H9 (cell line): ENCODE measurements around the gene CAMK1. TPM values are rescaled to one million over a fixed set of nuclear protein-coding genes. Genes with fewer than 3 reads are reported as not detected.
A peak's percentile ranks its signal among the peaks of the same experiment; 100 is the strongest.

ENCODE experiments used
- DNase-seq: peaks from one replicate; pipeline ENCODE4 v3.0.0-alpha.2; 2017
- H2AFZ ChIP-seq: one replicate; pipeline ENCODE4 v1.6.1; 2013; ENCODE audit warnings: mild to moderate bottlenecking, low read length, control low read depth, moderate library complexity
- H2AK5ac ChIP-seq: 2 replicates; pipeline ENCODE4 v1.6.1; 2013; ENCODE audit warnings: low read length, control low read depth, mixed read lengths; ENCODE audit not compliant: insufficient read length
- H2BK120ac ChIP-seq: one replicate; pipeline ENCODE4 v1.6.1; 2013; ENCODE audit warnings: low read depth, mild to moderate bottlenecking, low read length, control low read depth, inconsistent platforms; ENCODE audit not compliant: poor library complexity, severe bottlenecking
- H2BK12ac ChIP-seq: 2 replicates; pipeline ENCODE4 v1.6.1; 2013; ENCODE audit warnings: low read length, control low read depth, mixed read lengths, low read depth; ENCODE audit not compliant: insufficient read length
- H2BK15ac ChIP-seq: 2 replicates; pipeline ENCODE4 v1.6.1; 2013; ENCODE audit warnings: low read depth, low read length, control low read depth
- H2BK20ac ChIP-seq: one replicate; pipeline ENCODE4 v1.6.1; 2013; ENCODE audit warnings: low read depth, mild to moderate bottlenecking, low read length, control low read depth, inconsistent platforms; ENCODE audit not compliant: poor library complexity, severe bottlenecking
- H2BK5ac ChIP-seq: 2 replicates; pipeline ENCODE4 v1.6.1; 2013; ENCODE audit warnings: low read length, control low read depth, mixed read lengths; ENCODE audit not compliant: insufficient read length
- H3K14ac ChIP-seq: 2 replicates; pipeline ENCODE4 v1.6.1; 2013; ENCODE audit warnings: low read length, control low read depth; ENCODE audit not compliant: insufficient read depth
- H3K18ac ChIP-seq: 2 replicates; pipeline ENCODE4 v1.6.1; 2013; ENCODE audit warnings: low read depth, mild to moderate bottlenecking, mixed read lengths, low read length, control low read depth; ENCODE audit not compliant: insufficient read length
- H3K23ac ChIP-seq: 2 replicates; pipeline ENCODE4 v1.6.1; 2013; ENCODE audit warnings: low read length, control low read depth, mixed read lengths, low read depth; ENCODE audit not compliant: insufficient read length
- H3K23me2 ChIP-seq: 2 replicates; pipeline ENCODE4 v1.6.1; 2013; ENCODE audit warnings: low read depth, mild to moderate bottlenecking, mixed read lengths, low read length, control low read depth; ENCODE audit not compliant: insufficient read length, poor library complexity, severe bottlenecking
- H3K27ac ChIP-seq: 2 replicates; pipeline ENCODE4 v1.5.1; 2013; ENCODE audit warnings: low read length, control low read depth, mixed read lengths, low read depth; ENCODE audit not compliant: insufficient read length
- H3K27me3 ChIP-seq: 2 replicates; pipeline ENCODE4 v1.6.1; 2013; ENCODE audit warnings: low read length, control low read depth, inconsistent platforms; ENCODE audit not compliant: insufficient read depth
- H3K4ac ChIP-seq: 2 replicates; pipeline ENCODE4 v1.6.1; 2013; ENCODE audit warnings: low read depth, mild to moderate bottlenecking, control low read depth, inconsistent platforms, low read length, moderate library complexity
- H3K4me1 ChIP-seq: 2 replicates; pipeline ENCODE4 v1.6.1; 2013; ENCODE audit warnings: low read length, control low read depth, inconsistent platforms; ENCODE audit not compliant: insufficient read depth
- H3K4me2 ChIP-seq: 2 replicates; pipeline ENCODE4 v1.6.1; 2013; ENCODE audit warnings: low read length, control low read depth, mixed read lengths; ENCODE audit not compliant: insufficient read length, insufficient read depth
- H3K56ac ChIP-seq: 2 replicates; pipeline ENCODE4 v1.6.1; 2013; ENCODE audit warnings: low read depth, mild to moderate bottlenecking, mixed read lengths, low read length, control low read depth; ENCODE audit not compliant: insufficient read length
- H3K79me1 ChIP-seq: 2 replicates; pipeline ENCODE4 v1.6.1; 2013; ENCODE audit warnings: low read depth, mild to moderate bottlenecking, moderate library complexity, low read length, control low read depth, inconsistent platforms; ENCODE audit not compliant: insufficient read depth, poor library complexity, severe bottlenecking
- H3K79me2 ChIP-seq: 2 replicates; pipeline ENCODE4 v1.6.1; 2013; ENCODE audit warnings: low read length, control low read depth, inconsistent platforms; ENCODE audit not compliant: insufficient read depth
- H3K9ac ChIP-seq: 2 replicates; pipeline ENCODE4 v1.6.1; 2013; ENCODE audit warnings: low read length, control low read depth, mixed read lengths; ENCODE audit not compliant: insufficient read length; ENCODE audit errors: extremely low read depth
- H3K9me3 ChIP-seq: one replicate; pipeline ENCODE4 v1.6.1; 2013; ENCODE audit warnings: low read depth, low read length, inconsistent platforms; ENCODE audit not compliant: control insufficient read depth
- H3T11ph ChIP-seq: one replicate; pipeline ENCODE4 v1.6.1; 2013; ENCODE audit warnings: mild to moderate bottlenecking, low read length, control low read depth, inconsistent platforms
- H4K20me1 ChIP-seq: one replicate; pipeline ENCODE4 v1.6.1; 2013; ENCODE audit not compliant: control insufficient read depth, insufficient read length, insufficient read depth
- H4K5ac ChIP-seq: 2 replicates; pipeline ENCODE4 v1.6.1; 2013; ENCODE audit warnings: low read depth, mild to moderate bottlenecking, mixed read lengths, low read length, control low read depth; ENCODE audit not compliant: insufficient read length
- H4K8ac ChIP-seq: replicated peaks from 2 replicates; pipeline ENCODE4 v1.6.1; 2013; ENCODE audit warnings: low read length, control low read depth, mixed read lengths, low read depth; ENCODE audit not compliant: insufficient read length
- H4K91ac ChIP-seq: 2 replicates; pipeline ENCODE4 v1.6.1; 2013; ENCODE audit warnings: low read depth, mild to moderate bottlenecking, moderate library complexity, mixed read lengths, low read length, control low read depth; ENCODE audit not compliant: insufficient read length
- H3K27ac Mint-ChIP-seq, 3 experiments: 2 replicates in 2 of 3; 3 replicates in 1 of 3; pipeline ENCODE4 v1.8.0; 2020 to 2021; ENCODE audit warnings: mixed read lengths in 3 of 3, mild to moderate bottlenecking in 1 of 3, moderate library complexity in 1 of 3
- H3K27me3 Mint-ChIP-seq: 2 replicates; pipeline ENCODE4 v1.8.0; 2021; ENCODE audit warnings: low read depth, mild to moderate bottlenecking, moderate library complexity, mixed read lengths
- H3K36me3 Mint-ChIP-seq, 3 experiments: 2 replicates in 2 of 3; 3 replicates in 1 of 3; pipeline ENCODE4 v1.8.0; 2020 to 2021; ENCODE audit warnings: low read depth in 3 of 3, mixed read lengths in 3 of 3; ENCODE audit not compliant: insufficient read depth in 1 of 3
- H3K4me1 Mint-ChIP-seq, 2 experiments: 2 replicates each; pipeline ENCODE4 v1.8.0; 2020; ENCODE audit warnings: mixed read lengths in 2 of 2
- H3K4me3 Mint-ChIP-seq, 2 experiments: 2 replicates in 1 of 2; 3 replicates in 1 of 2; pipeline ENCODE4 v1.8.0; 2020 to 2021; ENCODE audit warnings: mild to moderate bottlenecking in 2 of 2, mixed read lengths in 2 of 2, moderate library complexity in 1 of 2
- H3K9me3 Mint-ChIP-seq, 2 experiments: 2 replicates in 1 of 2; 3 replicates in 1 of 2; pipeline ENCODE4 v1.8.0; 2020; ENCODE audit warnings: mild to moderate bottlenecking in 2 of 2, mixed read lengths in 2 of 2, moderate library complexity in 1 of 2
- WGBS: extraction: QIAGEN DNeasy Blood & Tissue Kit; methylation state at CpG from one replicate; pipeline ENCODE4 v1.1.7; 2013; ENCODE audit warnings: missing lambda C conversion rate, low lambda C conversion rate, mixed read lengths; ENCODE audit not compliant: insufficient read length; ENCODE audit errors: extremely low coverage; 5-methylcytosine and 5-hydroxymethylcytosine counted together
- total RNA-seq: library from RNA; stranded (reverse); gene quantifications from 2 replicates; pipeline ENCODE4 v1.2.1, GENCODE V29; 2021
- TF ChIP-seq, protein P1 (sequence below): fragments of 200-600 bp; sonication (generic); conservative IDR thresholded peaks from 3 replicates; pipeline ENCODE4 v1.8.0; 2021; ENCODE audit warnings: antibody characterized with exemption, mild to moderate bottlenecking

The CAMK1 gene
- total RNA-seq, 1 experiment from 2014 or later, result 9.2 TPM

DNA sequence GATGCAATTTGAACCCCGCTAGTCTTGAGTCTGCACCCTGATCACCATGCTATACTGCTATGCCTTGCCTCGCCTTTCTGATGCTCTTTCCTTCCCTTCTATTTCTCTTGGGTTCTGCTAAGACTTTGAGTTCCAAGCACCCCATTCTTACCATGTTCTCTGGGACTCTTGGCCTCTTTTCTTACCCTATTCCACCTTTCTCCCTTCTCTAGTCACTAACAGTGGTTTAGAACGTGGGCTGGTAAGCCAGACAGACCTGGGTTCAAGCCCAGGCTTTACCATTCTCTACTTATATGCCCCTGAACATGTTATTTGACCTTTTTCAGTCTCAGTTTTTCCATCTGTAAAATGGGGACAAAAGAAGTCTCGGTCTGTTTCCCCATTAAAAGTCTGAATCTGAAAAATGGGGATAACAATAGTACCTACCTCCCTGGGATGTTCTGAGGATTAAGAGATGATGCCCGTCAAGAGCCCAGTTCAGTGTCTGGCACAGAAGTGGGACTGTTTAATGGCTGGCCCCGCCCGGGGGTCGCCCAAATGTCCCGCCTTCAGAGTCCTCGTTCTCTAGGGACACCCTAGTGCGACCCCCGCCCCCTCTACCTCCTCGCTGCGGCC lies 22.1 kb upstream of the CAMK1 start:
- peak overlapping the region; percentile 81 for H3K4me2 ChIP-seq
- no peak overlapping the region for H3K23ac ChIP-seq
- H3T11ph ChIP-seq, result no peak overlapping the region
- peak overlapping the region; percentile 32; the same call in 1 of the 2 replicates for H3K14ac ChIP-seq
- peak overlapping the region; percentile 100; a peak in 4 of 7 replicates for H3K27ac Mint-ChIP-seq
- no peak for DNase-seq
- H3K79me2 ChIP-seq, result peaks cover 5% of the 10 kb centered on the region; the same call in 1 of the 2 replicates
- H3K23me2 ChIP-seq, result peaks cover 6% of the 10 kb centered on the region
- peaks cover 10 to 19% of the 10 kb centered on the region in 2 experiments for H3K4me1 Mint-ChIP-seq
- peak overlapping the region; percentile 61 for H3K9ac ChIP-seq
- H2BK120ac ChIP-seq, result peak overlapping the region; percentile 3
- H3K9me3 Mint-ChIP-seq, result no peaks in the 10 kb centered on the region
- no peaks in the 10 kb centered on the region for H3K4me1 ChIP-seq
- H3K4ac ChIP-seq, result no peak overlapping the region; the same call in 1 of the 2 replicates
- H2AK5ac ChIP-seq, result no peak overlapping the region
- no peak overlapping the region for H3K56ac ChIP-seq
- no peaks in the 10 kb centered on the region for H3K27me3 ChIP-seq
- no peak overlapping the region for H2BK12ac ChIP-seq
- H2AFZ ChIP-seq, result no peak overlapping the region
- no peak overlapping the region for H2BK15ac ChIP-seq
- H3K79me1 ChIP-seq, result no peaks in the 10 kb centered on the region
- peak overlapping the region; percentile 94 to 95 for H3K4me3 Mint-ChIP-seq
- no peak overlapping the region for H3K18ac ChIP-seq
- no peak overlapping the region for H4K91ac ChIP-seq
- H3K27ac ChIP-seq, result no peak overlapping the region
- H3K9me3 ChIP-seq, result no peaks in the 10 kb centered on the region
- H4K20me1 ChIP-seq, result no peaks in the 10 kb centered on the region
- no peak overlapping the region for H2BK20ac ChIP-seq
- no peak overlapping the region for H4K8ac ChIP-seq
- TF ChIP-seq, protein P1, sequence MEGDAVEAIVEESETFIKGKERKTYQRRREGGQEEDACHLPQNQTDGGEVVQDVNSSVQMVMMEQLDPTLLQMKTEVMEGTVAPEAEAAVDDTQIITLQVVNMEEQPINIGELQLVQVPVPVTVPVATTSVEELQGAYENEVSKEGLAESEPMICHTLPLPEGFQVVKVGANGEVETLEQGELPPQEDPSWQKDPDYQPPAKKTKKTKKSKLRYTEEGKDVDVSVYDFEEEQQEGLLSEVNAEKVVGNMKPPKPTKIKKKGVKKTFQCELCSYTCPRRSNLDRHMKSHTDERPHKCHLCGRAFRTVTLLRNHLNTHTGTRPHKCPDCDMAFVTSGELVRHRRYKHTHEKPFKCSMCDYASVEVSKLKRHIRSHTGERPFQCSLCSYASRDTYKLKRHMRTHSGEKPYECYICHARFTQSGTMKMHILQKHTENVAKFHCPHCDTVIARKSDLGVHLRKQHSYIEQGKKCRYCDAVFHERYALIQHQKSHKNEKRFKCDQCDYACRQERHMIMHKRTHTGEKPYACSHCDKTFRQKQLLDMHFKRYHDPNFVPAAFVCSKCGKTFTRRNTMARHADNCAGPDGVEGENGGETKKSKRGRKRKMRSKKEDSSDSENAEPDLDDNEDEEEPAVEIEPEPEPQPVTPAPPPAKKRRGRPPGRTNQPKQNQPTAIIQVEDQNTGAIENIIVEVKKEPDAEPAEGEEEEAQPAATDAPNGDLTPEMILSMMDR, result no peak
- no peak overlapping the region for H4K5ac ChIP-seq
- WGBS, result no CpG with 5 or more reads among the region's 14 CpGs
- peaks cover 1% of the 10 kb centered on the region; the same call in 1 of the 2 replicates for H3K27me3 Mint-ChIP-seq
- peaks cover 25 to 51% (median 42%) of the 10 kb centered on the region in 3 experiments; a peak in 6 of 7 replicates for H3K36me3 Mint-ChIP-seq
- no peak overlapping the region for H2BK5ac ChIP-seq
